ENCODE data around the gene ZNF582. TPM values are rescaled to one million over a fixed set of nuclear protein-coding genes. Genes with fewer than 3 reads are reported as not detected.

ZNF582 gene
- total and polyA plus RNA-seq, 7 donors, result 2.0 to 5.5 (median 3.9) TPM

- Histone ChIP-seq H3K27ac (no peak overlapping the region), H3K4me1 (peaks cover 0 to 16% (median 11%) of the 10 kb centered on the region in 4 donors), H3K4me3 (no peak overlapping the region), H3K27me3 (no peaks in the 10 kb centered on the region), H3K36me3 (peaks cover 31 to 71% (median 46%) of the 10 kb centered on the region in 4 donors), H3K9me3 (peaks cover 0 to 28% (median 12%) of the 10 kb centered on the region in 4 donors)
- whole genome bisulfite sequencing, 2 donors, result 90 to 95% methylated on average over 1 of the region's 1 CpG
- intact Hi-C loops (cut with DNase I), result no loop called here
- TF ChIP-seq CTCF (IDR thresholded peaks at IDR 0.05) (no peak), EP300 (IDR thresholded peaks at IDR 0.05) (no peak), POLR2A (IDR thresholded peaks at IDR 0.05) (no peak), POLR2AphosphoS5 (IDR thresholded peaks at IDR 0.05) (no peak)
- DNase-seq, result no peak
Measured at GRCh38 chr19:56372281-56372680, 21.1 kb downstream of the ZNF582 start.

- H3K36me3 ChIP-seq, result peaks cover 18 to 49% (median 26%) of the 10 kb centered on the region in 4 donors
- no peaks in the 10 kb centered on the region for H3K27me3 ChIP-seq
- WGBS, 2 donors, result 97% methylated on average over 3 of the region's 3 CpGs
- H3K9me3 ChIP-seq, result peaks cover 0 to 19% (median 0%) of the 10 kb centered on the region in 4 donors
- DNase-seq, result no peak
- no peak overlapping the region for H3K27ac ChIP-seq
- peaks cover 0 to 16% (median 11%) of the 10 kb centered on the region in 4 donors for H3K4me1 ChIP-seq
- no peak for TF ChIP-seq POLR2AphosphoS5 (IDR thresholded peaks at IDR 0.05)
- TF ChIP-seq CTCF (IDR thresholded peaks at IDR 0.05), result no peak
- no peak for TF ChIP-seq EP300 (IDR thresholded peaks at IDR 0.05)
- TF ChIP-seq POLR2A (IDR thresholded peaks at IDR 0.05), result no peak
- intact Hi-C loops (cut with DNase I), result loop anchor here (5.0 kb wide), 1 partner anchor 53 kb away; no protein-coding TSS in a partner anchor
- H3K4me3 ChIP-seq, result no peak overlapping the region
Measured at GRCh38 chr19:56369886-56370676, 23.3 kb downstream of the ZNF582 start.

- peak overlapping the region; percentile 84 to 92 (median 88) for H3K27ac ChIP-seq
- H3K27me3 ChIP-seq, result no peaks in the 10 kb centered on the region
- no peak for TF ChIP-seq POLR2A (IDR thresholded peaks at IDR 0.05)
- no peak for TF ChIP-seq EP300 (IDR thresholded peaks at IDR 0.05)
- peak; percentile 58 to 81 (median 73) for TF ChIP-seq POLR2AphosphoS5 (IDR thresholded peaks at IDR 0.05)
- TF ChIP-seq CTCF (IDR thresholded peaks at IDR 0.05), result peak in 1 of 4 experiments; percentile 15
- peak; percentile 97 for DNase-seq
- peaks cover 0 to 16% (median 11%) of the 10 kb centered on the region in 4 donors for H3K4me1 ChIP-seq
- peak overlapping the region; percentile 57 to 73 (median 70) for H3K4me3 ChIP-seq
- peaks cover 0 to 29% (median 5%) of the 10 kb centered on the region in 4 donors for H3K36me3 ChIP-seq
- intact Hi-C loops (cut with DNase I), result loop anchor here (1.0 to 5.0 kb wide), 2 partner anchors 24 to 51 kb away; no protein-coding TSS in a partner anchor
- 7 to 13% methylated on average over 65 of the region's 65 CpGs for WGBS, 2 donors
- H3K9me3 ChIP-seq, result peaks cover 0 to 10% (median 3%) of the 10 kb centered on the region in 4 donors
Measured at GRCh38 chr19:56367829-56368711, 25.3 kb downstream of the ZNF582 start.

GRCh38 chr19:56360841-56361240 lies 32.5 kb downstream of the ZNF582 start:
- Histone ChIP-seq H3K27me3 (no peaks in the 10 kb centered on the region), H3K27ac (no peak overlapping the region), H3K9me3 (peaks cover 0 to 11% (median 6%) of the 10 kb centered on the region in 4 donors), H3K36me3 (peaks cover 0 to 7% (median 0%) of the 10 kb centered on the region in 4 donors), H3K4me1 (no peaks in the 10 kb centered on the region), H3K4me3 (no peak overlapping the region)
- no peak for DNase-seq
- intact Hi-C loops (cut with DNase I), result no loop called here
- WGBS, 2 donors, result 91% methylated on average over 2 of the region's 2 CpGs
- TF ChIP-seq POLR2AphosphoS5 (IDR thresholded peaks at IDR 0.05) (no peak), POLR2A (IDR thresholded peaks at IDR 0.05) (no peak), CTCF (IDR thresholded peaks at IDR 0.05) (no peak), EP300 (IDR thresholded peaks at IDR 0.05) (no peak)
